Keratinocyte (primary cell): ENCODE data around the gene DDIAS. TPM values are rescaled to one million over a fixed set of nuclear protein-coding genes. Genes with fewer than 3 reads are reported as not detected.

Experiments used
- DNase-seq: peaks from one replicate; pipeline ENCODE4 v3.0.0-alpha.2; 2011; ENCODE audit warnings: low read depth, missing footprints, low spot score
- FAIRE-seq: peaks from 2 replicates; lab custom pipeline; 2011; peaks lifted over from hg19 to GRCh38; lab: Jason Lieb, UNC
- H2AFZ ChIP-seq: 2 replicates; pipeline ENCODE4 v1.6.0; 2012; ENCODE audit warnings: low read length, control low read depth, inconsistent platforms; ENCODE audit not compliant: control insufficient read depth
- H3K27ac ChIP-seq: 2 replicates; pipeline ENCODE4 v1.5.1; 2011; ENCODE audit warnings: low read length; ENCODE audit not compliant: control insufficient read depth, insufficient read depth
- H3K27me3 ChIP-seq: 3 replicates; pipeline ENCODE4 v1.6.0; 2011; ENCODE audit warnings: low read length; ENCODE audit not compliant: control insufficient read depth, insufficient read depth; ENCODE audit errors: extremely low read depth
- H3K36me3 ChIP-seq, 2 experiments: 2 replicates in 1 of 2; 3 replicates in 1 of 2; pipeline ENCODE4 v1.5.1; 2011; ENCODE audit warnings: low read length in 2 of 2, mild to moderate bottlenecking in 1 of 2; ENCODE audit not compliant: control insufficient read depth in 2 of 2, insufficient read depth in 2 of 2; ENCODE audit errors: extremely low read depth in 1 of 2
- H3K4me1 ChIP-seq: 3 replicates; pipeline ENCODE4 v1.5.1; 2011; ENCODE audit warnings: low read length; ENCODE audit not compliant: control insufficient read depth, insufficient read depth; ENCODE audit errors: extremely low read depth
- H3K4me2 ChIP-seq: 3 replicates; pipeline ENCODE4 v1.6.0; 2011; ENCODE audit warnings: low read depth, low read length; ENCODE audit not compliant: control insufficient read depth, insufficient read depth; ENCODE audit errors: extremely low read depth
- H3K4me3 ChIP-seq, 3 experiments: fragments of 200-600 bp in 1 of 3; sonication (generic) in 1 of 3; 2 replicates in 2 of 3; 3 replicates in 1 of 3; pipeline ENCODE4 v1.5.1; 2011 to 2016; ENCODE audit warnings: low read length in 3 of 3, mild to moderate bottlenecking in 3 of 3, control low read depth in 2 of 3, inconsistent platforms in 1 of 3, low read depth in 1 of 3, mixed read lengths in 1 of 3, mixed run types in 1 of 3, moderate library complexity in 1 of 3; ENCODE audit not compliant: control insufficient read depth in 2 of 3, insufficient read depth in 2 of 3; ENCODE audit errors: extremely low read depth in 1 of 3
- H3K79me2 ChIP-seq: 2 replicates; pipeline ENCODE4 v1.6.0; 2012; ENCODE audit warnings: low read length; ENCODE audit not compliant: control insufficient read depth, insufficient read depth
- H3K9ac ChIP-seq: 3 replicates; pipeline ENCODE4 v1.6.0; 2011; ENCODE audit warnings: low read length; ENCODE audit not compliant: control insufficient read depth, insufficient read depth; ENCODE audit errors: extremely low read depth
- H3K9me1 ChIP-seq: 3 replicates; pipeline ENCODE4 v1.6.0; 2011; ENCODE audit warnings: low read length; ENCODE audit not compliant: control insufficient read depth, insufficient read depth; ENCODE audit errors: extremely low read depth
- H3K9me3 ChIP-seq: 2 replicates; pipeline ENCODE4 v1.5.1; 2012; ENCODE audit warnings: low read depth, low read length; ENCODE audit not compliant: control insufficient read depth
- H4K20me1 ChIP-seq: 3 replicates; pipeline ENCODE4 v1.6.0; 2011; ENCODE audit warnings: low read length; ENCODE audit not compliant: control insufficient read depth, insufficient read depth; ENCODE audit errors: extremely low read depth
- CTCF ChIP-seq, 3 experiments: IDR thresholded peaks in 1 of 3; conservative IDR thresholded peaks in 1 of 3; optimal IDR thresholded peaks in 1 of 3; 2 replicates in 2 of 3; 3 replicates in 1 of 3; pipeline versions ENCODE3 to v1.5.1; 2011; ENCODE audit warnings: low read length in 3 of 3, mild to moderate bottlenecking in 3 of 3, moderate library complexity in 2 of 3, control low read depth in 1 of 3, inconsistent platforms in 1 of 3; ENCODE audit not compliant: insufficient read depth in 2 of 3; ENCODE audit errors: extremely low read depth in 1 of 3
- EZH2 ChIP-seq: IDR thresholded peaks from one replicate; pipeline ENCODE4 v1.6.1; 2012; ENCODE audit warnings: inconsistent platforms, mild to moderate bottlenecking, low read length, moderate library complexity
- dilution Hi-C: fragments of 300-500 bp; cut with MboI; formaldehyde crosslinking; loops from one replicate; pipeline ENCODE4 v1.7.0; 2020; ENCODE audit warnings: low sequenced_read_pairs; ENCODE audit not compliant: extremely low pct_ligation_motif_present
- polyA plus RNA-seq, 5 experiments: library from polyadenylated mRNA; depleted of rRNA in 3 of 5; stranded (reverse) in 3 of 5; stranded (forward) in 1 of 5; unstranded in 1 of 5; fragments of >200 nt; gene quantifications; 1 replicate in 1 of 5; 2 replicates in 3 of 5; 3 replicates in 1 of 5; pipeline versions ENCODE4 v1.2.1 to v1.2.3, GENCODE V29; 2011 to 2012; ENCODE audit warnings: missing spikeins in 2 of 5, low read depth in 1 of 5, low replicate concordance in 1 of 5

DDIAS gene
- polyA plus RNA-seq, 1 donor (not counting 4 experiments of a cell fraction or from before 2014, with no cell fraction given) = 8.7 TPM

GRCh38 chr11:82927264-82927880 lies 25.8 kb downstream of the DDIAS start:
- peak; percentile 39 for FAIRE-seq
- H3K4me3 ChIP-seq = no peak overlapping the region
- TF ChIP-seq EZH2 (no peak), CTCF (optimal IDR thresholded peaks at IDR 0.05 in 1 of 3, IDR thresholded peaks at IDR 0.05 in 1 of 3, conservative IDR thresholded peaks at IDR 0.05 in 1 of 3; ENCODE audit: extremely low read depth in 1 of 3, insufficient read depth in 2 of 3, low read length in 3 of 3) (peak in 2 of 3 experiments; percentile 61 to 69)

GRCh38 chr11:82929121-82929520 lies 27.6 kb downstream of the DDIAS start:
- H3K27ac ChIP-seq = no peak overlapping the region
- no peaks in the 10 kb centered on the region for H3K36me3 ChIP-seq
- no peaks in the 10 kb centered on the region for H3K9me1 ChIP-seq
- H2AFZ ChIP-seq = no peak overlapping the region
- TF ChIP-seq CTCF (optimal IDR thresholded peaks at IDR 0.05 in 1 of 3, IDR thresholded peaks at IDR 0.05 in 1 of 3, conservative IDR thresholded peaks at IDR 0.05 in 1 of 3; ENCODE audit: extremely low read depth in 1 of 3, insufficient read depth in 2 of 3, low read length in 3 of 3) (no peak), EZH2 (no peak)
- no peak overlapping the region for H3K9ac ChIP-seq
- FAIRE-seq = no peak
- H3K4me3 ChIP-seq = no peak overlapping the region
- H3K27me3 ChIP-seq = no peaks in the 10 kb centered on the region
- no peaks in the 10 kb centered on the region for H3K4me1 ChIP-seq
- dilution Hi-C loops = no loop called here
- no peak for DNase-seq
- no peaks in the 10 kb centered on the region for H3K79me2 ChIP-seq
- no peak overlapping the region for H3K4me2 ChIP-seq
- H3K9me3 ChIP-seq = no peaks in the 10 kb centered on the region
- H4K20me1 ChIP-seq = no peaks in the 10 kb centered on the region

More at GRCh38 chr11:82927264-82927880, 25.8 kb downstream of the DDIAS start:
- no peaks in the 10 kb centered on the region for H3K4me1 ChIP-seq
- no peak overlapping the region for H3K4me2 ChIP-seq
- dilution Hi-C loops = no loop called here
- no peak overlapping the region for H3K9ac ChIP-seq
- no peaks in the 10 kb centered on the region for H3K79me2 ChIP-seq
- no peaks in the 10 kb centered on the region for H3K27me3 ChIP-seq
- H2AFZ ChIP-seq = no peak overlapping the region
- no peak for DNase-seq
- H3K9me3 ChIP-seq = no peaks in the 10 kb centered on the region
- H3K27ac ChIP-seq = no peak overlapping the region
- no peaks in the 10 kb centered on the region for H3K9me1 ChIP-seq
- H3K36me3 ChIP-seq = no peaks in the 10 kb centered on the region
- H4K20me1 ChIP-seq = no peaks in the 10 kb centered on the region
